HG02981 (cell line): ENCODE results near the gene ADGRF5.

ENCODE experiments used
- ATAC-seq: cut with Tn5 transposase; IDR thresholded peaks from one replicate; pipeline ENCODE4 v1.9.1; 2021; ENCODE audit warnings: mild to moderate bottlenecking, moderate library complexity; ENCODE audit not compliant: unreplicated experiment

Gene ADGRF5

DNA sequence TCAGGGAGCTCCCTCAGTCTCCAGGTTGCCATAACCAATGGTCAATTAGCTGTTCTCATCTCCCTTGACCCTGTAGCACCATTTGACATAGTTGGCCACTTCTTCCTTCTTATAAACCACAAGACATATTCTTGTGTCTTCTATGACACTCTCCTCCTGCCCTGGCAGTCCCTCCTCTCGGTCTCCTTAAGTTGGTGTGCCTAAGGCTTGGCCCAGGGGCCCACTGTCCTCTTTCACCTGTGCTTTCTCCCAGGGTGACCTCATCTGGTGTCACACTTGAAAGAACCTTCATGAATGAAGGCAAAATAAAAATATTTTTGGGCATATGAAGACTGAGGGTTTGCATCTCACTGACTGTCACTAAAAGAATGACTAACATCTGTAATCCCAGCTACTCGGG lies 9.7 kb upstream of the ADGRF5 start:
- ATAC-seq: no peak

DNA sequence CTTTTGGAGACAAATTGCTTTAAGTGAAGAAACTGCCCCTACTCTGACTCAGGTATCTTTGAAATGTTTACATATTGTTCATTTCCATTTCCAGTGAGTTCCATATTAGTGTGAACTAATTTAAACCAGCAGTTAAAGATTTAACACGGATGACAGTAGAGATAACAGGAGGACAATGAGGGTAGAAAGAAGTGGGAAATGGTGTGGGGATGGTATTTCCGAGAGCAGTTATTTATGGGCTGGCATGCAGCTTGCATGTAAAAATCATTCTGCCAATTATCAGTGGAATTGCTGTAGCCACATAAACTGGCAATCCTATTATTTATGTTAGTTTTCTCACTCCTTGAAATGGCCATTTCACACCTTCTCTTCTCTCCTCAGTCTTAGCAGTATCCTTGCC lies 8.6 kb upstream of the ADGRF5 start:
- ATAC-seq: no peak

DNA sequence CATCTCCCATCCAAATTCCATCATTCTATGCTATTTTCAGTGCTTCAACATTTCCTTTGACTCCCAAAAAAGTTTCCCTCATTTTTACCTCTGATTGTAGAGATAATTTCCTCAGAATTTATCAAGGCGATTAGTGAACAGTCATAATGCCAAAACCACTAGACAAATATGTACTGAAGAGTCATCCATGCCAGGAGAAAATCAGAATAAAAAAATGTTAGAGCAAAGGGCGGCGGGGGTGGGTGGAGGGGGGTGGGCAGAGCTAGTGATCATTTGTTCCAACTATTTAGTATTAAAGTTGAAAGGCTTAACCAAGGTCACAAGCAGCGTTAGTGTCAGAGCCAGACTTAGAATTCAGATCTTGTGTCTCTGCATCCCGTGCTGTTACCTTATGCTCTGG lies 5.3 kb upstream of the ADGRF5 start:
- ATAC-seq: no peak

- no peak for ATAC-seq
These were observed 4.7 kb upstream of the ADGRF5 start for GRCh38 chr6:46926481-46926880.

DNA sequence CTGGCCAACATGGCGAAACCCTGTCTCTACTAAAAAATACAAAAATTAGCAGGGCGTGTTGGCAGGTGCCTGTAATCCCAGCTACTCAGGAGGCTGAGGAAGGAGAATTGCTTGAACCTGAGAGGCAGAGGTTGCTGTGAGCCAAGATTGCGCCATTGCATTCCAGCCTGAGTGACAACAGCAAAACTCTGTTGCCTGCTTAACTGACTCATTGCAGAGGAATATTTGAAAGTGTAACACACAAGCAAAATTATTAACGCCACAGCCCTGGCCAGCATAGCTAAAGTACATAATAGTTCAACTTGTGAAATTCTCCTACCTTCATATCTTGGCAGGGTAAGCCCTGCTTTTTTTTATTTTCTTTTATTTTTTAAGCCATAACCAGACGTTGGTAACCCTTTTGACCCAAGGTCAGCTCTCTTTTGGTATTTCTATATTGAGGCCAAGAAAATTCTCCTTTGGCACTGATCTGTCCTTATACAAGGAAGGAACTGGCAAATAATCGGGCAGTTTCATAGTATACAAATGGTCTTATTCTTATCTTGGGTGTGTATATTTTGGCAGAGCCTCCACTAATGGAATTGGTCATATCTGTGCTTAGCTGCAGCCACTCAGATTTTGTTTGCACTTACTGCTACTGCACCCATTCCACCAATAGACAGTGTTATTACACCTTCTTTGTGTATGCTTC lies 4.0 kb upstream of the ADGRF5 start:
- ATAC-seq: no peak

DNA sequence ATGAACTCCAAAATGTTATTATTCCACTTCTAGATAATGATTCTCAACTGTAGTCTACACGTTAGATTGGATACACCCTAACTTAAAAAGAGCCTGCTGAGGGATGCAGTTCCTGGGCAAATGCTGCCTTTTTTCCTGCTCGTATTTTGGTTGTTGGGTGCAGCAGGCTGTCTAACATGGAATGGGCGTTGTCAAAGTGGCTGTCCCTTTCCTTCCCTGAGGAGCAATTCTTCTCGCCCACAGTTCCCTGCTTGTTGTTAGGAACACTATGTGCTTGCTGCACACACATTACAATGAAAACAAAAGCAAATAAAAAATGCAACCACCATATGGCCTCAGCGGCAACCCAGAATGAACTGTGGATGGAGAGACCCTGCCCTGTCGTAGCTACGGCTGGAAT lies 1.7 kb upstream of the ADGRF5 start:
- ATAC-seq: no peak

DNA sequence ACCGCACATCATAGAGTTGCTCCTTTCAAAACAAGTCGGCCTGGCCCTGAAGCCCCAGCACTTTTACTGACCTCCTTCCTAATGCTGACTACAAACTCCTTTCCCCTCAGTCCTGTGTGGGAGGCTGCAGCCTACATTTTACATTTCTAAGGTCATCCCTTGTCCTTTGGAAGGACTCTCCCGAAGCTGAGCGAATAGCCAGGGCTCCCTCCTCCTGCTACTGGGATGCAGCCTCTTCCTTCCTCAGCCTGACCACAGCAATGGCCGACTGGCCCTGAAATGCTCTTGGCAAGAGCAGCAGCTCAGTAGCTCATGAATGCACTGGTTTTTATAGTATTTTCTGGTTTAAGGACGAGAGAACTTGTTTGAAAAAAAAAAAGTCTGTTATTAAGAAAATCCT lies 679 bp downstream of the ADGRF5 start:
- ATAC-seq: no peak

GRCh38 chr6:46918806-46919205 lies 2.9 kb downstream of the ADGRF5 start:
- ATAC-seq: no peak

- ATAC-seq: no peak
These were observed 4.7 kb downstream of the ADGRF5 start for GRCh38 chr6:46917002-46917545.

GRCh38 chr6:46915866-46916265 lies 5.9 kb downstream of the ADGRF5 start:
- no peak for ATAC-seq

GRCh38 chr6:46915380-46915779 lies 6.4 kb downstream of the ADGRF5 start:
- no peak for ATAC-seq

DNA sequence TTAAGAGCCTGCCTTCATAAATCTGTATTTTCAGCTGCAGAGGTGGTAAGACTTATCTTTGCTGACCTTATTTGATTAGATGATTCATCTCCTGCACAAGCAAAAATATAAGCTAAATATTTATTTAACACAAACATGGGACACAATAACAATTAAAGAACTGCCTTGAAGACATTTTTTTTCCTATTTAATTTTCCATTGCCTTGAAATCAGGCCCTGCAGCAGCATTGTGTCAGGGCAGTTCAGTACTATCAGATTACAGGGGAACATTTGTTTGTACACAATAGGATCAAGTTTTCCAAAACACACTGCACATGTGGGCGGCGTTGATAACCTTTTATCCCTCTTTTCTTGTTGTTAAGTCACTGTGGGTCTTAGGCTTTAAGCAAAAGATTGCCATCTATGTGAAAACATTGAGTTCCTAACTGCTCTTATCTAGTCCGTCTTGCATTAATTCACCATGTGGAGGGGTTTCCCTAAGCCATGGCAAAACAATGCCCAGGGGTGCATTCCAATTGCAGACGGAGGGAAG lies 7.4 kb downstream of the ADGRF5 start:
- no peak for ATAC-seq

DNA sequence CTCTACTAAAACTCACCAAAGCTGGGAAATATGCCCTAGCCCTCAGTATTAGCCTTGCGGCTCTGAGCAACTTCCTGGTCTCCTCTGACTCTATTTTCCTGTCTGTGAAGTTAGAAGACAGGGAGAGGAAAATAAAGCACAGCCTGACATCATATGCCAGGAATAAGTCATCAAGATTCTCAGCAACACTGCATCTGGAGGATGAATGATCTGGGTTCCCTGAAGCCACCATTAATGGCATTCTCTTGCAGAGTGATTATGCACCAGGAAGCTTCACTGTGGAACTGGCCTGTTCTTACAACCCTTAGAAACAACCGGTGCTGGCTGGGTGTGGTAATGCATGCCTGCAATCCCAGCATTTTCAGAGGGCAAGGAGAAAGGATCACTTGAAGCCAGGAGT lies 12.4 kb downstream of the ADGRF5 start:
- no peak for ATAC-seq

GRCh38 chr6:46906776-46907175 lies 15.0 kb downstream of the ADGRF5 start:
- ATAC-seq: no peak

GRCh38 chr6:46904117-46904516 lies 17.6 kb downstream of the ADGRF5 start:
- no peak for ATAC-seq

DNA sequence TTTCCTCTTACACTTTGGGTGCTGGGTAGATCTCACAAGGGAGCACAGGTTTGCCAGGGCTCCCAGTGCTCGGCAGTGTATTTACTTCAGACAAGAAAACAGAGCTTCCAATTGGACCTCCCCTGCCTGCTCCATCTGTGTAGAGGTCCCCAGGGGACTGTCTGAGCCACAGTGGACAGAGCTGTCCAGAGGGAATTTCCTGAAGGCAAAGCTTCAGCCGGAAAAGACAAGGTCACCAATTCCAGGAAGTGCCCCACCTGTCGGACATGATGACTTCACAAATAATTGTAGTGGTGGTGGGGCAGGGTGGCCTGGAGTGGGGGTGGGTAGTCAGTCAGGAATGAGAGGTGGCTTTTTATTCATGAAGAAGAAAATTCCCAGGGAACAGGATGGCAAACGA lies 18.6 kb downstream of the ADGRF5 start:
- no peak for ATAC-seq

GRCh38 chr6:46901882-46902314 lies 19.8 kb downstream of the ADGRF5 start:
- ATAC-seq: no peak

DNA sequence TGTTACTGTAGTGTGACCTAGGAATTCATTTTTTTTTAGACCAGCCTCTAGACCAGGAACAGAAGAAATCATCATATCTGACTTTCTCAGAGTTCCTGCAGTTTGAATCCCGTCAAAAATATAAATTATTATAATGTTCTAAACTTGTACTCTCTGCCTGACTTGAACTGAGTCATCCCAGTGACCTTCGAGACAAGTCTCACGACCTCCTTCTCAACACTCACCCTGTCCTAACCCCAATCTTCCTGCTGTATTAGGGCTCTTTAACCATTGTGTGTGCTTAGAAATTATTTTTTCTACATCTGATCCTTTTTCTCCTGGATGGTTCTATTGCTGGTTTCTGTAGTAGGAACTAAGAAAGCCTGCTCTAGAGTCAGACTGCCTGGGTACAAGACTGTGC lies 21.5 kb downstream of the ADGRF5 start:
- no peak for ATAC-seq

DNA sequence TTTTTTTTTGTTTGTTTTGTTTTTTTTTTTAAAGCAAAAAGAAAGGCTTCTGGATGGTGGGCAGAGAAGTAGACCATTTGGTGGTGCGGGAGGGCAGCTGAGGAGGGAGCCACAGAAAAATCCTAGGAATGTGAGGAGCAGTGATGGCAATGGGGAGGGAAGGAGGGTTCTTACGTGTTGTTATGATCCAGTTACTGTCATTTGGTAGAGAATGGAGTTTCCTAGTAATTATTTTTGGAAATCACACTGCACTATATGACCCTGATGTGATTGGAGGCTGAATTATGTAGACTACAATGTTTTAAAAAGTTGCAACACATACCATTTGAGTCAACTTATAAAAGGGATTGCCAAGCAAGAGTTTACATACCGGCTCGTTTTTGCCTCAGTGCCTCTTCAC lies 22.1 kb downstream of the ADGRF5 start:
- no peak for ATAC-seq

- no peak for ATAC-seq
These were observed 23.7 kb downstream of the ADGRF5 start for GRCh38 chr6:46898006-46898405.

- ATAC-seq: no peak
These were observed 24.9 kb downstream of the ADGRF5 start for GRCh38 chr6:46896871-46897270.

DNA sequence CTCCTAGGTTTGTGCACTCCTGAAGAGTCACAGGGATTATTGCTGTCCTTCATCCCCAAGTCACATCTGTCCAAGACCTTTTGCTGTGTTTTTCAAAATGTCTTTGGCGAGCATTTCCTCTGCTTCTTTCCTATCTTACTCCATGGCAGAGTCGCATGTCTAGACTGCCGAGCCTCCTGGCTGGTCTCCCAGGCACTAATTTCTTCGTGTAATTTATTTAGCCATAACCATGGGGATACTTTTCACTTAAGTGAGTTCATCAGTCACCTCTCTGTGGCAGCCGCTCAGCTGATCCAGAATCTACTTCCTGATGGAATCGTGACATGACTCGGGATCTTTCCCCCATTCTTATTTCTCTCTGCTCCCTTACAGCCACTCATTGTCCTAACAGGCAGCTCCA lies 25.8 kb downstream of the ADGRF5 start:
- no peak for ATAC-seq

- no peak for ATAC-seq
These were observed 27.3 kb downstream of the ADGRF5 start for GRCh38 chr6:46894433-46894832.
